Natural killer cell treated with Interleukin-12 subunit alpha and Interleukin-12 subunit beta and Interleukin-15 and Interleukin-18, amount 100 ng/mL, for 72 hours (primary cell): Measurements from ENCODE around the gene TMEM37. TPM values are rescaled to one million over a fixed set of nuclear protein-coding genes. Genes with fewer than 3 reads are reported as not detected.

Source experiments
- ATAC-seq, 2 donors: fragments of 150-1000 bp; cut with Tn5 transposase in 1 of 2; sonication (Bioruptor Pico), chemical (Tn5 transposase) in 1 of 2; 2 replicates each; pipeline ENCODE4 v1.10.0; 2021
- DNase-seq: peaks from one replicate; pipeline ENCODE4 v3.0.0; 2022; ENCODE audit warnings: low spot score
- H3K27ac Mint-ChIP-seq, 2 donors: 1 replicate in 1 of 2; 2 replicates in 1 of 2; pipeline ENCODE4 v1.8.0; 2022; ENCODE audit warnings: mixed read lengths in 2 of 2, mild to moderate bottlenecking in 1 of 2, moderate library complexity in 1 of 2
- H3K27me3 Mint-ChIP-seq, 2 donors: 1 replicate in 1 of 2; 2 replicates in 1 of 2; pipeline ENCODE4 v1.8.0; 2022; ENCODE audit warnings: mixed read lengths in 2 of 2
- H3K36me3 Mint-ChIP-seq: one replicate; pipeline ENCODE4 v1.8.0; 2022; ENCODE audit warnings: mixed read lengths
- H3K4me1 Mint-ChIP-seq, 2 donors: 1 replicate in 1 of 2; 2 replicates in 1 of 2; pipeline ENCODE4 v1.8.0; 2022; ENCODE audit warnings: low read depth in 2 of 2, mixed read lengths in 2 of 2, mild to moderate bottlenecking in 1 of 2
- H3K4me3 Mint-ChIP-seq: one replicate; pipeline ENCODE4 v1.8.0; 2022; ENCODE audit warnings: mixed read lengths
- H3K9me3 Mint-ChIP-seq: 2 replicates; pipeline ENCODE4 v1.8.0; 2022; ENCODE audit warnings: mixed read lengths
- total RNA-seq, 2 donors: library from RNA; stranded (reverse); gene quantifications; one replicate each; pipeline ENCODE4 v1.2.3, GENCODE V29; 2022

Gene TMEM37
- total RNA-seq, 2 donors from 2014 or later, result not detected

DNA sequence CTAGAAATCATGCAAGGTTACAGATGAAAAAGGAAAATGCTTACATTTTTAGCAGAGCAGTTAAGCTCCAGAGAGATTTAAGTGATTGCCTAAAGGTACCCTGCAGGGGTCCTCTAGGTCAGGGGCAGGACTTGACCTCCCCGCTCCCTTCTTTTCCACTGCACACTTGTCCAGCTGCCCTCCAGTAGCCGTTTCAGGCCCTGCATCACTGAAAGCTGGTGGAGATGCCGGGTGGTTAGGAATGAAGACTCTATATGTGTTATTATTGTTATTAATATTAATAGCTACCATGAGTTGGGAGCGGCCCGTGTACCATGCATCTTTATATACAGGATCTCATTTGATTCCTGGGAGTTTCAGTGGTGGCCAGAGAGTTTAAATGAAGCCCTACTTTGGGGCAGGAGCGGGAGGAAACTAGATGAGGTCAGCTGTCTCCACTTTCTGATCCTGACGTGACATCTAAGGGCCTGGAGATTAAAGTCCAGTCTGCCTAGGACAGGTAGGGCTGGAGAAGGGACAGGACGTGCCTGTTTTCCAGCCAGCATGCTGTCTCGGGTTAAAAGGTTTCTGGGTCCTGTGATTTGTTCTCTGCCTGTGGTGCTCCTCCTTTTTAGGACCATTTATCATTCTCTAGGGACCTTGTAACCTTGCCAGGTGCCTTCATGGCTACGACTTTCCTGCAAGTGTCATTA, 2.1 kb downstream of the TMEM37 start:
- no peaks in the 10 kb centered on the region for H3K36me3 Mint-ChIP-seq
- no peaks in the 10 kb centered on the region for H3K9me3 Mint-ChIP-seq
- H3K4me1 Mint-ChIP-seq, result no peaks in the 10 kb centered on the region
- H3K4me3 Mint-ChIP-seq, result no peak overlapping the region
- H3K27ac Mint-ChIP-seq, result no peak overlapping the region
- DNase-seq (no peak), ATAC-seq (no peak)
- H3K27me3 Mint-ChIP-seq, result peaks cover 35 to 52% of the 10 kb centered on the region in 2 donors

DNA sequence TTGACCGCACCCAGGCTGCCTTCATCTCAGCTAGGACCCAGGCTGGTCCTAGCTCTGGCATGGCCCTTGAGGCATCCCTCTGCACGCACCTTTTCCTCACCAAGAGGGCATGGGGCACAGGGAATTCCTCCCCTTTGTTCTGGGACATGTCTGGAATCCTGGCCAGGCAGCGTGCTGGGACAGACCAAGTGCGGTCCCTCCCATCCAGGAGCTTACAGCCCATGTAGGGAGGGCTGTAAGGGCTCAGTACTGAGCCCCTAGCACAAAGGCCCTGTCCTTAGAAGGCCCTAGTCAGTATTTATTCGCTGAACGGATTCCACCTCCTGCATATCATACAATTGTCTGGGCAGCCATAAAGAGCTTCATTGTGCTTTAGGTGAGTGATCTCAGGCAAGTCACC, 3.0 kb downstream of the TMEM37 start:
- H3K4me1 Mint-ChIP-seq, result no peaks in the 10 kb centered on the region
- no peak for DNase-seq
- no peak overlapping the region for H3K27ac Mint-ChIP-seq
- peaks cover 31 to 43% of the 10 kb centered on the region in 2 donors for H3K27me3 Mint-ChIP-seq
- no peaks in the 10 kb centered on the region for H3K36me3 Mint-ChIP-seq
- ATAC-seq, result no peak
- no peak overlapping the region for H3K4me3 Mint-ChIP-seq
- no peaks in the 10 kb centered on the region for H3K9me3 Mint-ChIP-seq

DNA sequence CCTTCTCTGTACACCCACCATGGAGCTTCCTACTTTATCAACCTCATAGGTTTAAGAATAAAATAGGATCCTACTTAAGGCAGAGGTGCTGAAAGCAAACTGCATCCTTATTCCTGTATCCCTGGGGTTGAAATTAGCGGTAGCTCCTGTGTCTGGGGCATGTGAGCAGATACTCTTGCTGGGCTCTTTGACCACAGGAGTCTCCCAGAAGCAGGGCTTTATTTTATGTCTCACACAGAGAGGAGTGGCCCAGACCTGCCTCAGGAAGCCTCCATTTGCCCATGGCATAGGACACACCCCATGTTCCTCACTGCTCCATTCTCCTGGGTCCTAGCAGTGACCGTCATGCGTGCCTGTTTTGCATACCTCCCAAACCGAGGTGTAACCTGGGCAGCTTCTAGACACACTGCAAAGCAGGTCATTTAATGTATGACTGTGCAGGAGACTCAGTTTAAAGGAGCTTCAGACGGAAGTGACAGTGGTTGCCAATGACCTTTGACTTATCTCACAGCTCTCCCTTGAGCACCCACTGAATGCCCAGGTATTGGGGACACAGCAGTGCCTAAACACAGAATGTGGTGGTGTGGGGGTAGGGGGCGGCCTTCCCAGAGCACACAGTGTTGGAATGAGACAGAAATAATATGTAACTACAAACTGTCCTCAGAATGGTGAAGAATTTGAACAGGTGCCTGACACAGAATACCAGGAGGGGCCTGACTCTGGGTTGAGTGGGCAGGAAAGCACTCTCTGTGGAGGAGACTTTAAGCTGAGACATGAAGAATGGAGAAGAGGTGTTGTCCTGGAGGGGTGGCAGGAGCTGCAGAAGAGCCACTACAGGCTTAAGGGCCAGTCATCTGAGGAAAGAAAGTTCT, 3.7 kb downstream of the TMEM37 start:
- H3K4me1 Mint-ChIP-seq, result no peaks in the 10 kb centered on the region
- H3K9me3 Mint-ChIP-seq, result no peaks in the 10 kb centered on the region
- H3K27ac Mint-ChIP-seq, result no peak overlapping the region
- DNase-seq, result no peak
- no peak overlapping the region for H3K4me3 Mint-ChIP-seq
- ATAC-seq, result no peak
- peaks cover 28 to 36% of the 10 kb centered on the region in 2 donors for H3K27me3 Mint-ChIP-seq
- H3K36me3 Mint-ChIP-seq, result no peaks in the 10 kb centered on the region

DNA sequence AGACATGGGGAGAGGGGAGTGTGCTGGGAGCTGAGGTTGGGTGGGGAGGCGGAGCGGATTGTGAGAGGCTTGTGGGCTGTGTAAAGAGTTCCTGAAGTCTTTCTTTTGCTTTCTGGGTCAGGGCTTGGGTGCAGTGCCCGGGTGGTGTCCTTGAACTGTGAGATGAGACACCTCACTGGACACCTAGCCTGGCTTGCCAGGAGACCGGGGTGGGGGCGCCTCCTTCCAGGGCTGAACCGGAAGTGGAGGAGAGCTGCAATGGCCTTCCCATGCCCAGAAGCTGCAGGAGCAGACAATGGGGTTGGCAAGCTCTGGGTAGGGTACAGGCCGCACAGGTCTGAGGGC, 4.3 kb downstream of the TMEM37 start:
- Mint-ChIP-seq H3K4me3 (no peak overlapping the region), H3K36me3 (no peaks in the 10 kb centered on the region), H3K27ac (no peak overlapping the region), H3K9me3 (no peaks in the 10 kb centered on the region), H3K4me1 (no peaks in the 10 kb centered on the region), H3K27me3 (peaks cover 28 to 34% of the 10 kb centered on the region in 2 donors)
- DNase-seq, result no peak
- no peak for ATAC-seq

DNA sequence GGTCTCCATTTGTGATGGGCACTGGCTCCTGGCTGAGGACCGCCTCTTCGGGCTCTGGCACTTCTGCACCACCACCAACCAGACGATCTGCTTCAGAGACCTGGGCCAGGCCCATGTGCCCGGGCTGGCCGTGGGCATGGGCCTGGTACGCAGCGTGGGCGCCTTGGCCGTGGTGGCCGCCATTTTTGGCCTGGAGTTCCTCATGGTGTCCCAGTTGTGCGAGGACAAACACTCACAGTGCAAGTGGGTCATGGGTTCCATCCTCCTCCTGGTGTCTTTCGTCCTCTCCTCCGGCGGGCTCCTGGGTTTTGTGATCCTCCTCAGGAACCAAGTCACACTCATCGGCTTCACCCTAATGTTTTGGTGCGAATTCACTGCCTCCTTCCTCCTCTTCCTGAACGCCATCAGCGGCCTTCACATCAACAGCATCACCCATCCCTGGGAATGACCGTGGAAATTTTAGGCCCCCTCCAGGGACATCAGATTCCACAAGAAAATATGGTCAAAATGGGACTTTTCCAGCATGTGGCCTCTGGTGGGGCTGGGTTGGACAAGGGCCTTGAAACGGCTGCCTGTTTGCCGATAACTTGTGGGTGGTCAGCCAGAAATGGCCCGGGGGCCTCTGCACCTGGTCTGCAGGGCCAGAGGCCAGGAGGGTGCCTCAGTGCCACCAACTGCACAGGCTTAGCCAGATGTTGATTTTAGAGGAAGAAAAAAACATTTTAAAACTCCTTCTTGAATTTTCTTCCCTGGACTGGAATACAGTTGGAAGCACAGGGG, 5.5 kb downstream of the TMEM37 start:
- ATAC-seq, result no peak
- H3K4me1 Mint-ChIP-seq, result no peaks in the 10 kb centered on the region
- no peaks in the 10 kb centered on the region for H3K36me3 Mint-ChIP-seq
- H3K27me3 Mint-ChIP-seq, result peaks cover 26 to 33% of the 10 kb centered on the region in 2 donors
- H3K9me3 Mint-ChIP-seq, result no peaks in the 10 kb centered on the region
- no peak overlapping the region for H3K27ac Mint-ChIP-seq
- DNase-seq, result no peak
- H3K4me3 Mint-ChIP-seq, result no peak overlapping the region

DNA sequence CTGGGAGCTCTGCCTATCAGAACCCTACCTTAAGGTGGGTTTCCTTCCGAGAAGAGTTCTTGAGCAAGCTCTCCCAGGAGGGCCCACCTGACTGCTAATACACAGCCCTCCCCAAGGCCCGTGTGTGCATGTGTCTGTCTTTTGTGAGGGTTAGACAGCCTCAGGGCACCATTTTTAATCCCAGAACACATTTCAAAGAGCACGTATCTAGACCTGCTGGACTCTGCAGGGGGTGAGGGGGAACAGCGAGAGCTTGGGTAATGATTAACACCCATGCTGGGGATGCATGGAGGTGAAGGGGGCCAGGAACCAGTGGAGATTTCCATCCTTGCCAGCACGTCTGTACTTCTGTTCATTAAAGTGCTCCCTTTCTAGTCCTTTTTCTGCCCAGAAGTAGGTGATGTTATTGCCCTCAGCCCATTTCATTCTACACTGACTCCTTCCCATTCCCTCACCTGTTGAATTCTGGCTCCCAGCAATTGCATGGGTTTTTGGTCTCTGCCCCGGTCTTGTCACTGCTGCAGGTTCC, 6.5 kb downstream of the TMEM37 start:
- no peaks in the 10 kb centered on the region for H3K36me3 Mint-ChIP-seq
- H3K4me1 Mint-ChIP-seq, result no peaks in the 10 kb centered on the region
- ATAC-seq (no peak), DNase-seq (no peak)
- peaks cover 21 to 23% of the 10 kb centered on the region in 2 donors for H3K27me3 Mint-ChIP-seq
- no peak overlapping the region for H3K4me3 Mint-ChIP-seq
- no peak overlapping the region for H3K27ac Mint-ChIP-seq
- H3K9me3 Mint-ChIP-seq, result no peaks in the 10 kb centered on the region

DNA sequence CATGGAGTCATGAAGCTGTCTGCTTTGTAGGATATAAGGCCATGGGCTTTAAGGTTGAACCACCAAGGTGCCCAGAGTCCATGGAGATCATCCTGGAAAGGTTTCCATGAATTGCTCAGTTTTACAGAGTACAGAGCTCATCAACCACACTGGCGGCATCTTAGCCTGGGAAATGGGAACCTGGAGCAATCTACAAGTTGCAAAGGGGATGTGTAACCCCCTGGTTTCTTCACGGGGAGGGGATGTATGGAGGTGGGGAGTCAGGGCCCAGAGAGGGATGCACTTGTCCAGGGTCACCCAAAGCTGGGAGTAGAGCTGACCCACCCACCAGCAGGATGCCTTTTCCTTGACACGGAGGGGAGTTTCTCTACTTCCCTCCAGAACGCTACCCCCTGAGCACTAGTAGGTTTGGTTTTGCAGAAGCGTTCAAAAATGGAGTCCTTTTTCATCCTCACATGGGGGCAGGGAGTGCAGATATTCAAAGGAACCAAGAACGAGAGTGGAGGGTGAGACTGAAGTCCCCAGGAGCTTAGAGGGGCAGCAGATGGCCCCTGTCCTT, 7.2 kb downstream of the TMEM37 start:
- H3K4me1 Mint-ChIP-seq, result no peaks in the 10 kb centered on the region
- no peak for ATAC-seq
- no peak overlapping the region for H3K27ac Mint-ChIP-seq
- no peaks in the 10 kb centered on the region for H3K36me3 Mint-ChIP-seq
- H3K4me3 Mint-ChIP-seq, result no peak overlapping the region
- H3K27me3 Mint-ChIP-seq, result peaks cover 17 to 18% of the 10 kb centered on the region in 2 donors
- no peak for DNase-seq
- H3K9me3 Mint-ChIP-seq, result no peaks in the 10 kb centered on the region

DNA sequence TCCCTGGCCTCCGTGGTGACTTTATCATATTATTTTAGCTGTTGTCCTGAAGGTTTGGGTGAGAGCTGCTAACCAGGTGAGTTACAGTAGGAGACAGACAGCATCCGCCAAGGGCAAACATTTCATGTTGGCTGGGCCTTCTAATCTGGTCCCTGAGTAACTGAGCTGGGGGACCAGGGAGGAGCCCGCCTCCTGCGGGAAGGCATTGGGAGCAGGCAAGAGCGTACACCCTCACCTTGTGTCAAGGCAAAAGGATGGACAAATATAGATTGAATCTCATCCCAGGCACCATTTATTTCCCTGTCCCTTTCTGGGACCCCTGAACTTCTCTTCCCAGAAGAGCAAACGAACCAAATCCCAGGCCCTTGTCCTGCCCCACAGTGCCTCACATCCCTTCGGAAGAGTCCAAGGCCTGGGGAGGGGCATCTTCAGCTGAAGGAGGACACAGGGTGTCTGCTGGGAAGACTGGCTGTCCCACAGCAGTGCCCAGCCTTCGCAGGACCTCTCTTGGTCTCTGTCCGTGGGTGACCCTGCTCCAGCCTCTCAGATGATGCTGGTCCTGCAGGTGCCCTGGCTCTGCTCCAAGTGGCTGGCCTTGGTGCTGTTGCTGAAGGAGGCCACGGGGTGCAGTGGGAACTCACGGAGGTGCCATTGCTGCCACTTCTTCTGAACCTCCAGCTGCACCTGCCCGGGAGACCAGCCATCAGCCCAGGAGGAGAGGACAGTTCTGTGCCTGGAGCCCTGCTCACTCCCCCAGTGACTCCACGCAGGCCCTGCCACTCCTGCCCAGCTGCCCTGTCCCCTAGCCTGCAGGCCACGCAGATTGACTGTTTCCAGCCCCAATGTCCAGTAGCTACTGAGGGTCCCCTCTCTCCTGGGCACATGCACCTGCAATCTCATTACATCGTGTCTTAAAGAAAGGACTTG, 8.2 kb downstream of the TMEM37 start:
- Mint-ChIP-seq H3K9me3 (no peaks in the 10 kb centered on the region), H3K27ac (no peak overlapping the region), H3K4me3 (no peak overlapping the region), H3K27me3 (peaks cover 10 to 14% of the 10 kb centered on the region in 2 donors), H3K36me3 (no peaks in the 10 kb centered on the region), H3K4me1 (no peaks in the 10 kb centered on the region)
- DNase-seq (no peak), ATAC-seq (peak in 1 of 2 donors; percentile 50)

DNA sequence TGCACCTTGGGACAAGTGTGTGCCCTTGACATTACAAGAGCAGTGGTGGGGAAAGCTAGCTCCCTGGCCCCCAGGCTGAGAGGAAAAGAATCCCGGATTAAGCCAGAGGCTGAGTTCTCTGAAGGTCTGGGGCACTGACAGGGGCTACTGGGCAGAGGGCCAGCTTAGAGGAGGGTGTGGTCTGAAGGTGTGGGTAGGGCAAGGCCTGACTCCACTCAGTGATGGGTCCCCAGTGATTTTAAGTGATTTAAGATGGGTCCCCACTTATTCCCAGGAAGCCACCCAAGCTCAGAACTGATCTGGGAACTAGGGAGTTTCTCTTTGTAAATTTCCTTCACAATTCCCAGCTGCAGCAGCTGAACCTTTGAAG, 8.8 kb downstream of the TMEM37 start:
- Mint-ChIP-seq H3K27ac (no peak overlapping the region), H3K36me3 (no peaks in the 10 kb centered on the region), H3K9me3 (no peaks in the 10 kb centered on the region), H3K27me3 (peaks cover 8 to 12% of the 10 kb centered on the region in 2 donors), H3K4me3 (no peak overlapping the region), H3K4me1 (no peaks in the 10 kb centered on the region)
- DNase-seq, result no peak
- no peak for ATAC-seq

DNA sequence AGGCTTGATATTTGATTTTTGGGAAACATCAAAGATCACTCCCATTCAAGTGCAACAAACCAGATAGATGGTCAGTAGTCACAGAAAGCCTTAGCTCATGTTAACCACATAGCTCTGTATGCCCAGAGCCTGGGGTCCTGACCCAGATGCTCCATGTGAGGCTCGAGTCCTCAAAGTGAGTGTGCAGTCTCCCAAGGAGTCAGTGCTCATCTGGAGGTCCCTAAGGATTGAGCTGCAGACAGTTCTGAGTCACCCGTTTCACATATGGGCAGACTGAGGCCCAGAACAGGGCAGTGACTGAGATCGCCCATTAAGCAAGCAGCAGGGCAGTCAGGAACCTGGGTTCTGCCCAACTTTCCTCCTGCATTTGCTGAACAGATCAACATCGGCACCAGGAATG, 9.2 kb downstream of the TMEM37 start:
- no peak overlapping the region for H3K4me3 Mint-ChIP-seq
- H3K36me3 Mint-ChIP-seq, result no peaks in the 10 kb centered on the region
- no peaks in the 10 kb centered on the region for H3K9me3 Mint-ChIP-seq
- H3K27me3 Mint-ChIP-seq, result peaks cover 8 to 9% of the 10 kb centered on the region in 2 donors
- DNase-seq (no peak), ATAC-seq (no peak)
- H3K27ac Mint-ChIP-seq, result no peak overlapping the region
- no peaks in the 10 kb centered on the region for H3K4me1 Mint-ChIP-seq

DNA sequence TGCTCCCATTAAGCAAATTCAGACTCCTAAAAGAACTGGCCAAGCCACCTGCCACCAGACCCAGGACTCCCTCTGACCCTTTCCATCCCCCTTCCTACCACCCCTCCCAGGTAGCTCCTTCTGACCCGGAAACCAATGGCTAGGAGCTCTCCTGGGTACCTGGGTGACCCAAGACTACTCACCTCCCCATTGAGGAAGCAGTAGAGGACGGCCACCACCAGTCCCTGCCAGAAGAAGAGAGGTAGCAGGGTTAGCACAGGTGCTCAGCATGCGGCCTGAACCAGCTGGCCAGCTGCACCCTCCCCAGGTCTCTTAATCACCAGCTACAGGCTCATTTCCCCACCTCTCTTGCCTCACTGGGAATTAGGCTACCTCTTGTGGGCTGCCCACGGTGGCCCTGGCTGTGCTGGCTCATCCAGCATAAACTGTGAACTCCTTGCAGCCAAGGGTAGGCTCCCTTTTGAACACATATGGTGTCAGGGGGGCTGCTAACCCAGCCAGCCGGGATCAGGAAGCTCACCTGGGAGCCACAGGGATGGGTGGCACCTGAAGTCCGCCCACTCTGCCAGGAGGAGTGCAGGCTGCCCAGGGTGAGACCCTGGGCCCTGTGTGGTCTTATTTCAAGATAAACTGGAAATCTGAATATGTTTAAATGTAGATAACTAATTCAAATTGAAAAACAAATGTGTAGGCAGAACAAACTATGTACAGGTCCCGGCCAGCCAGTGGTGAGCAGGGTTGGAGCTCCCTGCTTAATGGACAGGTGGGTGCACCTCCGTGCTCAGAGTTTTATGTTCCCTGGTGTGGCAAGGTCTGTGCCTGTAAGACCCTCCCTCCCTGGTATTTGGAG, 9.9 kb downstream of the TMEM37 start:
- Mint-ChIP-seq H3K27me3 (peaks cover 5 to 8% of the 10 kb centered on the region in 2 donors), H3K9me3 (no peaks in the 10 kb centered on the region), H3K4me3 (no peak overlapping the region), H3K36me3 (no peaks in the 10 kb centered on the region), H3K27ac (no peak overlapping the region), H3K4me1 (no peaks in the 10 kb centered on the region)
- no peak for DNase-seq
- peak in 1 of 2 donors; percentile 5 for ATAC-seq

DNA sequence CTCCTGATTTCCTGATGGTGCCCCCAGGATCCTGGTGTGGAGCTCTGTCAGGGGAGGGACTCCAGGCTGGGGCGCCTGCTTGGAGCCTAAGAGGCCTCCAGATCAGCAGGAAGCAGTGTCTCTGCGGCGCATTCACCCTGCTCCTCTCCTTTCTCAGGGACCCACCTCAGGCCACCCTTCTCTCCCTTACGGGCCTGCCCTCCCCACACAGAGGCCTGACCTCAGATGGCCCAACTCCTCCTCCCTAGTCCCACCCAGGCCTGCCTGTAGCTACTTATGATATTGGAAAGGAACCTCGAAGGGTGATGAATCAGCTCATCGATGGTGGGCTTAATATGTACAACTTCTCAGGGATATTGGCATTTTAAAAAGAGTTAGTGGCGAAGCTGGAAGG, 10.6 kb downstream of the TMEM37 start:
- ATAC-seq (no peak), DNase-seq (no peak)
- Mint-ChIP-seq H3K27ac (no peak overlapping the region), H3K9me3 (no peaks in the 10 kb centered on the region), H3K27me3 (peaks cover 8 to 14% of the 10 kb centered on the region in 2 donors), H3K4me1 (no peaks in the 10 kb centered on the region), H3K4me3 (no peak overlapping the region), H3K36me3 (no peaks in the 10 kb centered on the region)
